GM10266 (cell line): Measurements from ENCODE around the gene GTPBP4.
"Not testable (repeated sequence)": the region's sequence is repeated elsewhere in the genome, so short reads cannot be mapped to it uniquely, and the experiment has no call there.

Experiments
- DNase-seq: peaks from one replicate; pipeline ENCODE4 v3.0.0; 2012; ENCODE audit errors: extremely low spot score
- TF ChIP-seq, protein P1 (sequence below): IDR thresholded peaks from 2 replicates; pipeline ENCODE4 v1.5.1; 2012; ENCODE audit warnings: mild to moderate bottlenecking, low read depth; ENCODE audit not compliant: control insufficient read depth, insufficient read depth; ENCODE audit errors: missing control alignments

The GTPBP4 gene

GRCh38 chr10:1057106-1057657, 68.9 kb downstream of the GTPBP4 start:
- peak; percentile 44 for DNase-seq
- TF ChIP-seq, protein P1, sequence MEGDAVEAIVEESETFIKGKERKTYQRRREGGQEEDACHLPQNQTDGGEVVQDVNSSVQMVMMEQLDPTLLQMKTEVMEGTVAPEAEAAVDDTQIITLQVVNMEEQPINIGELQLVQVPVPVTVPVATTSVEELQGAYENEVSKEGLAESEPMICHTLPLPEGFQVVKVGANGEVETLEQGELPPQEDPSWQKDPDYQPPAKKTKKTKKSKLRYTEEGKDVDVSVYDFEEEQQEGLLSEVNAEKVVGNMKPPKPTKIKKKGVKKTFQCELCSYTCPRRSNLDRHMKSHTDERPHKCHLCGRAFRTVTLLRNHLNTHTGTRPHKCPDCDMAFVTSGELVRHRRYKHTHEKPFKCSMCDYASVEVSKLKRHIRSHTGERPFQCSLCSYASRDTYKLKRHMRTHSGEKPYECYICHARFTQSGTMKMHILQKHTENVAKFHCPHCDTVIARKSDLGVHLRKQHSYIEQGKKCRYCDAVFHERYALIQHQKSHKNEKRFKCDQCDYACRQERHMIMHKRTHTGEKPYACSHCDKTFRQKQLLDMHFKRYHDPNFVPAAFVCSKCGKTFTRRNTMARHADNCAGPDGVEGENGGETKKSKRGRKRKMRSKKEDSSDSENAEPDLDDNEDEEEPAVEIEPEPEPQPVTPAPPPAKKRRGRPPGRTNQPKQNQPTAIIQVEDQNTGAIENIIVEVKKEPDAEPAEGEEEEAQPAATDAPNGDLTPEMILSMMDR = no peak

- DNase-seq = no peak
- TF ChIP-seq, protein P1 = no peak
These were observed 69.8 kb downstream of the GTPBP4 start for GRCh38 chr10:1058017-1058416.

GRCh38 chr10:1059902-1060301, 71.7 kb downstream of the GTPBP4 start:
- TF ChIP-seq, protein P1 = no peak

DNA sequence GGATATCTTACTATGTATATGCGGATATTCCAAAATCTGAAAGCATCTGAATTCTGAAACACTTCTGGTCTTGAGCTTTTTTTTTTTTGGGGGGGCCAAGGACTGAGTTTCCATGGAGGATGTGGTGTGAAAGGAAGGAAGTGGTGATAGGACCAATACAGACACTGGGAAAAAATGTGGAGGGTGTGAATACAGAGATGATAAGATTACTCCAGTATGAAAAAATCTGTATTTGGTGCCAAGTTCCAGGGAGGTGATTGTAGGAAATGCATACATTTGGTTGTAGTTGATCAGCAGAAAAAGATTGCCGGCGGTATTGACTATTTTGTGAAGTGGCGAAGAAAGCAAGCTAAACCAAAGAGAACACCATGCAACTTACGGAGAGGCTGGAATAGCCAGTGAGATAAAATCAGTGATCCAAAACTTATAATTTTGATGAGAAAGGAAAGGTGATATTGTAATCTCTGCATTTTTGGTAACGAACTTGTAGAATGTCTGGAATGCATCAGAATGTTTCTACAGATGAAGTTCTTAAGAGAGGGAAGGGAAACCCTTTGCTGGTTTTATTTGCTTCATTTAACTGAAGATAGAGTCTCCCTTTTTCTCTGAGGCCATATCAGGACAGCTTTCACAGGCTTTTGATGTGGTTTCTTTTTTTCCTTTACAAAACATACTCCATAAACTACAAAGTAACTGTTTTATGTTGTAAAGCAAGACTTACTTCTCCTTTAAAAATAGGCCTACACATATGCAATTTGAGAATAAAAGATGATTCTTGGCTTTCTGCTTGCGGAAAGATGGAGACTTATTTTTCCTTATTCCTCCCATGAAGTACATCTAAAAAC, 73.9 kb downstream of the GTPBP4 start:
- no peak for DNase-seq
- TF ChIP-seq, protein P1 = no peak

More at GRCh38 chr10:1059902-1060301, 71.7 kb downstream of the GTPBP4 start:
- DNase-seq = no peak

DNA sequence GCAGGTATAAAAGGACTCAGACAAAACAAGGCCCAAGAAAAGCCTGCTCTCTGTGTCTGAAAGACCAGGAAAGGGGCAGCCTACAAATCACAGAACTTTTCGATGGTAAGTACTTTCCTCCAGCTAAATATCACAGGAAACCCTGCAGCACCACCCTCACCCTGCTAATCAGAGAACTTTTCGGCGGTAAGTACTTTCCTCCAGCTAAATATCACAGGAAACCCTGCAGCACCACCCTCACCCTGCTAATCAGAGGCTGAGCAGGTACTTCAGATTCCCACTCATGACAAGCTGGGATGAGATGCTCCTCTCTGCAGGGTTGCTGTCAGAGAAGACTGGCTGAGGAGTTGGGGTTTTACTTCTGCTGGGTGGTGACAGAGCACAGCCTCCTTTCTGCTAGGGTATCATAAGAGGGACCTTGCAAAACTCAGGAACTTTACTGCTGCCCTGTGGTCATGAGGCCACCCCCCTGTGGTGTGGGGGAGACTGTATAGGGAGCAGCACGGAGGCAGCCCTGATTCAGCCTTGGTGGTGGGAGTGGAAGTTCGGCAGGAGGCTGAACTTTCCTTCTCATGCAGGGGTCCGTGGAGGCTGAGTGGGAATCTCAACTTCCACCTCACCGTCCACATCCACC, 75.1 kb downstream of the GTPBP4 start:
- TF ChIP-seq, protein P1 = no peak
- DNase-seq = no peak

DNA sequence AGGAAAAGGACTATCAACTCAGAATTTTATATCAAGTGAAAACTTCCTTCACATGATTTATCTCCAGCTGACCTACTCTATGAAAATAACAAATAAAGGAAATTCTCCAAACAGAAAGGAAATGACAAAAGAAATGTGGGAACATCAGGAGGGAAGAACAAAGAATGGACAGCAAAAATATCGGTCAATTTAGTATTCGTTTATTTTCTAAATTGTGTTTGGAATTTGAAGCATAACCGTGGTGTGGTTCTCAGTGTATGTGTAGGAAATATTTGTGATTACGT, 76.7 kb downstream of the GTPBP4 start:
- DNase-seq = no peak
- TF ChIP-seq, protein P1 = no peak

DNA sequence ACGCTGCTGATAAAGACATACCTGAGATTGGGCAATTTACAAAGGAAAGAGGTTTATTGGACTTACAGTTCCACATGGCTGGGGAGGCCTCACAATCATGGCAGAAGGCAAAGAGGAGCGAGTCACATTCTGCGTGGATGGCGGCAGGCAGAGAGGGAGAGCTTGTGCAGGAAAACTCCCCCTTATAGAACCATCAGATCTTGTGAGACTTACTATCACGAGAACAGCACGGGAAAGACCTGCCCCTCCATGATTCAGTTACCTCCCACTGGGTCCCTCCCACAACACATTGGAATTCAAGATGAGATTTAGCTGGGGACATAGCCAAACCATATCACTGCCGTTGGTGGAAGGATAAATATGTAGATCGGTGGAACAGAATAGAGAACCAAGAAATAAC, 78.5 kb downstream of the GTPBP4 start:
- not testable (repeated sequence) for DNase-seq
